HPDE6-E6E7 (cell line): ENCODE data around the gene SLC23A2.
"Not testable (repeated sequence)": the region's sequence is repeated elsewhere in the genome, so short reads cannot be mapped to it uniquely, and the experiment has no call there.

Source experiments
- DNase-seq: peaks from one replicate; pipeline ENCODE4 v3.0.0; 2011; ENCODE audit warnings: missing footprints; ENCODE audit errors: extremely low spot score

SLC23A2 gene

GRCh38 chr20:4902788-4903187, 98.5 kb downstream of the SLC23A2 start:
- no peak for DNase-seq

DNA sequence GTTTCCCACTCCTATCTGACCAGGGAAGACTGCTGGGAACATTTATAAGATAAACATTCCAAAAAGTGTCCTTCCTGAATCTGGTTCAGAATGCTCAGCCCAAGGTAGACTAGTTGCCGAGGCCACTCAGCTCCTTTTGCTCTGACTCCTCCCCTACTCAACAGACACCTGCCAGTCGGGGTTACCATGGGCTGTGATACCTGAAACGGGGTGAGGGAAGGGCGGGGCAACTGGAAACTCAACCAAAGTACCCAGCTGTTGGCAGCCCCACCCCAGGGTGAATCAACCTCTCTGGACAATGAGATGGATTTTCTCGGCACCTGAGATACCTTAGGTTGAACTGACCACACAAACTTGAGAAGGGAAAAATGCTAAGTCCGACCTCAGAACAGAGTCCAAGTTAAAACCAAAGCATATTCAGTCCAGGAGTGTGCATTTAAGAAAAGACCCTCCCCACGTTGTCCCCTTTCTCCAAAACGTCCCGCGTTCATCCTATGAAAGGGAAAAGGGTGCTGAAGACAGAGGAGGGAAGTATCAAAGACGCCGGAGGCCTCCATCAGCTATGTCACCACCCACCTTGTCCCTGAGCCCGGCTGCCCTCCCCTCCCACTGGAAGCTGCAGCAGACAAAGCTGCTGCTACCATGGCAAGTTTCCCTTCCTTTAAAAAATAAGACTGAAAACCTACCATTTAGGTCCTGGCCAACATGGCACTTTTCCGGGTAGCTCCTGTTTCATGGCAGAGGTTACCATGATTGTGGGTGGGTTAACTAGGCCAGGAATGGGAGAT, 100.1 kb downstream of the SLC23A2 start:
- DNase-seq = no peak

DNA sequence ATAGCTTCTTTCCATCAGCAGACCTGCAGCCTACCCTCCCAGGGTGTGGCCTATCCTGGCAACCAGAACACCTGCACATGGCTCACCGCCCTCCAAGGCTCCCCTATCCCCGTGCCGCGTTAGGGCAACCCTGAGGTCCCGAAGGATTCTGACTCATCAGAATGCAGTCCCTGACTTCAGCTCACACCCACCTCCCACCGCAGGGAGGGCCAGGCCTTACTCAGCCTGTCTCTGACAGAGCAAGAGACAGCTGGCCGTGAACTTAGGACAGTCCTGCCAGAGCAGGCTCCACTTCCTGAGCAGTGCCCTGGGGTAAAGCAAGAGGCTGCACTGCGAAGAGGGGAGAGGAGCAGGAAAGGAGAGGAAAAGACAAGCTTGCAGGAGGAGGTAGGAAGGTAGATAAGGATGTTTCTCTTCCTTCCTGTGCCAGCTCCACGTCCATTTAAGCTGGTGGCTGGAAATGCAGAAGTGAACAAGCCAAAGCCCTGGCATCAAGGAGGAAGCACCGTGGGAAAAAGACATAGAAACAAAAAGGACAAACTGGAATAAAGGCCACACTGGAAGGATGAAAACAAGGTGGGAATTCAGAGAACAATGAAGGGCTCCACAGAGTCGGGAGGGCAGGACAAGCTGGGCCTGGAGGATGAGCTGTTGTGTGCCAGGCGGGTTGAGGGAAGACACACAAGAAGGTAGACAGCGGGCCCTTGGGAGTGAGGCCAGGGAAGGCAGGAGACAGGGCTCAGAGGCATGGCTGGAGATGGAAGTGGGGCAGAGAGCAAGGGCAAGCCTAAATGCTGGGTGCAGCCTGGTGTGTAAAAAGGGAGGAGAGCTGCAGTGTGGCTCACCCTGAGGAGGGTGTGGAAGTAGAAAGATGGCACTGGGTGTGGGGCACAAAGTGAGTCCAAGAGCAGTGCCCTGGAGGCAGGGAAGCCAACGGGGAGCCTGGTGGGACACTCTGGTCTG, 102.7 kb downstream of the SLC23A2 start:
- peak; percentile 98 for DNase-seq

GRCh38 chr20:4897600-4897999, 103.7 kb downstream of the SLC23A2 start:
- no peak for DNase-seq

- no peak for DNase-seq
Measured at GRCh38 chr20:4896971-4897497, 104.3 kb downstream of the SLC23A2 start.

DNA sequence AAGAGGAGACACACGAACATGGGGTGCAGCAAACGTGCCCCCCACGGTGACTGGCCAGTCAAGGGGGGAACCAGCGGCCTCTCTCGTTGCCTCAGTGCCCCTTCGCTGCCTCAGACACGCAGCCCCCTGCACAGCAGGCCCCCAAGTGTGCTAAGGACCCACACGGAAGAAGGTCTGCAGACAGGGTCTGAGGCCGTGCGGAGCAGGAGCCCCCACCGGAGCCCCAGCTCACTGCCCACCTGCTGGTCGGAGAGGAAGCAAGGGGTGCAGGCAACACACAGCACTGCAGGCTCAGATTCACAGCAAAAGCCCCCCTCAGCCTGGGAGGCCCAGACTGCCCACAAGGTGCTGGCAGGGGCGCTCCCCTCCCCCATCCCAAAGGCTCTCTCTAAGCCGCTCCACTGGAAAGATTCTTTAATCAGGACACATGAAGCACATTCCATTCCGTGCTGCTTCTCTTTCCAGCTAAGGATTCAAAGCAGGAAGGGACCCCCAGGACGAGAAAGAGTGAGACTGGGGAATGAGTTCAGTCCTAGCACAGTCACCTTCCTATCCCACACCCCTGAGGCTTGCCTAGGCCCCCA, 105.1 kb downstream of the SLC23A2 start:
- DNase-seq = no peak

DNA sequence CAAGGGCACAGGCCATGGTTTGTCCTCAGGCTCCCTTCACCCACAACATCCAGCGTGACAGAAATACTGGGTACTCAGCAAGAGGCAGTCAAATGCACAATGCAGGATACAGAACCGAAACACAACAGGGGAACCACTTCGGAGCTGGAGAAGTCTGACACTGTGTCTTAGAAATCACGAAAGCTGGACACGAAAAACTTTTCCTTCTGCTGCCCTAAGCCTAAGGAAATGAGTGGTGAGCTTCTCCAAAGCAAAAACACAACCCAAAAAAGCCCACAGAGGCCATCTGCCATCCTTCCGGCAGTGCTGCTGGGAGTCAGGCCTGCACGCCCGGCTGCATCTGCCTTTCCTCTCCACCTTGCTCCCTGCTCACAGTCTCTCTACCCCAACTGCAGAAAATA, 106.3 kb downstream of the SLC23A2 start:
- DNase-seq = no peak

DNA sequence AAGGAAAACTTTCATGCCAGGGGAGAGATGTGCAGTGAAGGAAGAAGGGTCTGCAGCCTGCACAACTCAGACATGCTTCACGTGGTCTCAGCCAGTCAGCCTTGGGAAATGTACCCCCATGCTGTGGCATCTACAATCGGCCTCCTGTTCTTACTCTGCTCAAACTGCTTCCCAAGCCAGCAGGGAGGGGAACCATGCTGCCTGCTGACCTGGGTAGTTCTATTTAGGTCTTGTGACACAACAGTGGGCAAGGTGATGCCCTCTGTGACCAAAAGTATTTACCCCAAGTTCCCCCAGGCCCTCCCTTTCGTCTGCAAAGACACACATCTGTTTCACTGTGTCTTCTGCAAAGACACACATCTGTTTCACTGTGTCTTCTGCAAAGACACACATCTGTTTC, 106.9 kb downstream of the SLC23A2 start:
- DNase-seq = no peak

DNA sequence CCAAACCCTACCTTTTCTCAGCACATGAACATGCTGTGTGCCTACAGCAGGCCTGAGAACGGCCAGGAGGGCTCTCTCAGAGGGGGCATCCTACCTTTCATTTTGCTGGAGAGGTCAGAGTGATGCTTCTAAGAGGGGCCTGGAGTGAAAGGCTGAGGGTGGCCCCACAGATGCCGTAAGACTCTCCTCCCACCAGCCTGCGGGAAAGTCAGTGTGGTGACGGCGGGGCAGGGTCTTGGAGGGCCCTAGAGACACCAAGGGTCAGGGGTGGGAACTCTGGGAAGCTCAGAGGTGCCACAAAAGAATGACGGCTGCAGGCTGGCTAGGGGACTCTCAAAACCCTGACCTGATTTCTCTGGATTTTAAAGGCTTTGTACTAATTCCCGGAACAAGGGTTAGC, 107.6 kb downstream of the SLC23A2 start:
- DNase-seq = no peak

DNA sequence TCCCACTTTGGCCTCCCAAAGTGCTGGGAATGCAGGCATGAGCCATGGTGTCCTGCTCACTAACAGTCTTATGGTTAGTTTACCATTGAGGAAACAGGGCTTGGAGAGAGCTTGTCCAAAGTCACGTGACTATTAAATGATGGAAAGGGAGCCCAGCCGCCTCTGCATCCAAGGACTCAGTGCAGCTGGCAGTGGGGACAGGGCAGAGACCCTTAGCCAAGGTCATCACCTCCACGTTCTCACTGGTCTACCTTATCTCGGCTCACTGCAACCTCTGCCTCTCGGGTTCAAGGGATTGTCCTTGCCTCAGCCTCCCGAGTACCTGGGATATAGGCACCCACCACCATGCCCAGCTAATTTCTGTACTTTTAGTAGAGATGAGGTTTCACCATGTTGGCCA, 109.3 kb downstream of the SLC23A2 start:
- DNase-seq = no peak

DNA sequence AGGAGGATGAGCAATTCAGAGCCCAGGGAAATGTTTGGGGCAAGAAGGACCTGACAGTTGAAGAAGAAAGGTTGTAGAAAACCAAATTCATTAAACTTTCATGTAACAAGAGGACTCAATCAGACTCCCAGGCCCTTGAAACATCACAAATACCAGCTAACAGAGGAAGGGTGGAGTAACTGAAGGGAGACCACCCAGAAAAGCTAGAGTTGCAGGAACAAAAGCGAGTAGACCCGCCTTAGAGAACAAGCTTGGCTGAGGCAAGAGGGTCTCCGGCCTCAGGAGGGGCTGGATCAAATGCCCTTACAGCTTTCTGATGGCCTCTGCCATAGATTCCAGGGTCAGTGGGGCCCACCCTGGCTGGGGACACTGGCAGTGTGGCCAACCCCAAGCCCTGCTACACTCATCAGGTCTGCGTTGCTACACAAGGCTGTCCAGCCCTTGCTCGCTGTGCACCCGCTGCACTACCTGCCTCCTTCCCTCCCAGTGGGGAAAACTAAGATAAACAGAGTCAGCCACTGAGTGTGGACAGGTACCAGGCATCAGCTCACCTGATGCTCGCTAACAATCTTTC, 110.0 kb downstream of the SLC23A2 start:
- DNase-seq = no peak

DNA sequence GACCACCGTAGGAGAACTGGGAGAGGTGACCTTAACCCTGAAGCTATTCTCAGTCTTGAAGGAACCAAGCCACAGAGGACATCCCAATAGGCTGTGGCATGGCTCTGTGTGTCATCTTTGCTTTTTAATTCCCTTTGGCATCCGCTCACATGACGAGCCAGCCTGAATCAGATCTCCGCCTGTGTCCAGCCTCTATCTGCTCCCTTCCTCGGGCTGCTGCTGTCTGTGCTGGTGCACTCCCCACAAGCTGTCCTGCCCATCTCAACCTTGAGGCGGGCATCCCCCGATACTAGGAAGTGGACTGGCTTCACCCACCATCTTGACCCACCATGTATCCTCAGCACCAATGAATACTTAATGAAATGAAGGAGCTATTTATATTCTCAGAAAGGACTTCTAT, 111.9 kb downstream of the SLC23A2 start:
- no peak for DNase-seq

- DNase-seq = no peak
Measured at GRCh38 chr20:4887586-4887985, 113.7 kb downstream of the SLC23A2 start.

DNA sequence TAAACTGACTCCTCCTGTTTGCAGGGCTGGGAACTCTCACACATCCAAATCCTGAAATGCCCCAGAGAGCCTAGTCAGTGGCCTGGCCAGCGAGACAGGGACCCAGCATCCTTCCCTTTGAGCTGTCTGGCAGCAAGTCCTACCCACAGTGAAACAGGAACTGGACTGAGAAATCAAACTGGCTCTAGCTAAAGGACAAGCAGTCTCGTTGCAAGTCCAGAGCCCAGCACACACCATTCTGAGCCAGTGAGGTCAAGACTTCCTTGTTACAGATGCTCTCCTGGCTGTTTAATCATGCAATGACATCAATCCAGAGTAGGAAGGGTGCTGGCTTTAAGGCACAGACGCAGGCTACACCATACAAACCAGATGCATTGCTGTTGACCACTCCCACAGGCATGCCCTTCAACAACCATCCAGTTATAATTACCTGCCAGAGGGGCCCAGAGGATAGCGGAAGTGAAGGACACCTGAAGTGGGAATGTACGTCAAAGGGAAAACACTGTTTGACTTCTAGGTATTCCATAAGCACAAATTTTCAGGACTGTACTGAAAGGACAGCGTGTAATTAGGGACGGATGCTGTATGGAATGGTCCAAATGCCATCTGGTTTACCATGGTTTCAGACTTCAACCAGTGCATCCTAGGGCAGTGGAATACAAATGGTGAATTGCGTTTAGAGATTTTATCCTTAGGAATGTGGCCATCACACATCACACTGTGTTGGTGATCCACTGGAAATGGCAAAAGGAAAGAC, 114.4 kb downstream of the SLC23A2 start:
- no peak for DNase-seq

GRCh38 chr20:4885877-4886276, 115.4 kb downstream of the SLC23A2 start:
- DNase-seq = no peak

DNA sequence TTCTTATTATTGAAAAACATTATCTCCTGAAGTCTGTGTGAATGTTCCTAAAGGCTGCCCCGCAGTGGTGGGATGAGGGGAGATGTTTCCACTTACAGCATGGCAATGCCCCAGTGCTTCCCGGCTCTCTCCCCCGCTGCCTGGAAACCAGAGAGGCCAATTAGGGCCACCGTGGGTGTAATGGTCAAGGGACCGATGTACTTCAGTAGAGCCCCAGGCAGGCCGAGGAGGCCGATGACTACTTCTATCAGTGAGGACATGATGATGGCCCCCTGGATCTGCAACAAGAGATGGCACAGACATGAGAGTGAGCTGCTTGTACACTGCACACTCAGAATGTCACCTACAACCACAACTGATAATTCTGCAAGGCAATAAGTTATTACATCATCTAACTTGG, 117.8 kb downstream of the SLC23A2 start:
- no peak for DNase-seq

DNA sequence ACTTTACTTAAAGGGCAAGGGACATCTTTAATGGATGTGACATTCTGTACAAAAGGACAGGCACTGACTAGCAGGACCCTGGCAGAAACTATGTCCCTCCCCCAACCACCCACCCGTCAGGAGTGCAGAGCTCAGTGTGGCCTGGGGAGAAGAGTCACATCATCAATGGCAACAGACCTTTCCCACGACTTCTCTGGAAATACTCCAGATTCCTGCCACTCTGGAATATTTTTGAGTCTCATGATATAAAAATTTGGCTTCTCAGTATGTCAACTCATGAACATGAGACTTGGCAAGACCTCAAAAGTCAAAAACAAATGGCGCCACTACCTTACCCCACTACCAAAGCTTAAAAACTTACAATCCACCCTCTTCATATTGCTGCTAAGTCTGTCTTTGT, 118.3 kb downstream of the SLC23A2 start:
- DNase-seq = no peak

DNA sequence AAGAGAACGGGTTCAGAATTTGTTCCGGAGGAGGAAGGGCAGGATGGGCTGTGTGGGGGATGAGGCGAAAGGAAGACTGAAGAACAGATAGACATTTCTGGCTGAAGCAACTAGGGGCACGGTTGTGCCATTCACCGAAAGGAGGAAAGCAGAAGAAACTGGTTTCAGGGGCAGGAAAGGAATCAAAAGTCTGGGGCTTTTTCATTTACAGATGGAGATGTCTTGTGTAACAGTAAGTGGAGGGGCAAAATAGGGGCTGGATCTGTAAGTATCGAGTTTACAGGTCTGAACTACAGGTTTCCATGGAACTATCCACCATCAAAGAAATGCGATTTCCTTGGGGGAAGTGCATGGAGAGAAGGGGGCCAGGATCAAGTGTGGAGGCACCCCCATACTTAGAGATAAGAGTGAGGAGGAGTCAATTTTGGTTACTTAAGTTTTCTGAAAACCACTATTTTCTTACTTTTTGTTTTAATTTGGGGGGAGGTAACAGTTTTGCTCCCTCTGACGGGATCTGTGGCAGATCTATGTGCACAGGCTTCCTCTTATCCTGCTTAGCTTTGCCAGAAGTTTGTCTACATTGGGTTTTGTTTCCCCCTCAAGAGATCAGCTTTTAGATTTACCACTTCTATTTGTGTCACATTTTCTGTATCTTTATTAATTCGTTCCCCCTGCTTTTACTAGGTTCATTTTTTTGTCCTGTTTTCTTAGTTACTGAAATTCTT, 120.1 kb downstream of the SLC23A2 start:
- DNase-seq = no peak

DNA sequence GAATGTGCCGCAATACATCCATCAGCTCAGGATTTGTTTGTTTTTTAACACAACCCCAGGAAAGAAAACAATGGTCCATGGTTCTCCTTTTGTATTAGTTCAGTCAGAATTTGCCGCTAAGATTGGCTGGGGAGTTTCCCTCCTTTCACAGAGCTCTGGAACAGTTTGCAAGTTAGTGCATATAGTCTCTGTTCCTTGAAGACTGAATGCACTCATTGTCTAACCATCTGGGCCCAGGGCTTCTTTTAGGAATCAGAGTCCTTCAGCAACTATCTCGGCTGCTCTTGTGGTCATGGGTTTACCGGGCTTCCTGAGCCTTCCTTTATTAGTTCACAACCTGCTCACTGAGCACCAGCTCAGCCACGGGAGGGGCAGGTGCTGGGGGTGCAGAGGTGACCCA, 121.3 kb downstream of the SLC23A2 start:
- DNase-seq = no peak

GRCh38 chr20:4878099-4878498, 123.2 kb downstream of the SLC23A2 start:
- not testable (repeated sequence) for DNase-seq
